ENCODE measurements around the gene SLC38A4.

SLC38A4 gene

GRCh38 chr12:46814143-46814542 lies 11.7 kb downstream of the SLC38A4 start:
- no peak for DNase-seq

GRCh38 chr12:46811185-46811584 lies 14.6 kb downstream of the SLC38A4 start:
- DNase-seq = no peak

- no peak for DNase-seq
Observed at GRCh38 chr12:46808955-46809697, 16.7 kb downstream of the SLC38A4 start.

- DNase-seq = no peak
Observed at GRCh38 chr12:46808317-46808716, 17.5 kb downstream of the SLC38A4 start.

GRCh38 chr12:46804054-46804453 lies 21.7 kb downstream of the SLC38A4 start:
- DNase-seq = no peak

- no peak for DNase-seq
Observed at GRCh38 chr12:46803517-46803916, 22.3 kb downstream of the SLC38A4 start.

- no peak for DNase-seq
Observed at GRCh38 chr12:46801293-46801692, 24.5 kb downstream of the SLC38A4 start.

GRCh38 chr12:46800160-46800559 lies 25.6 kb downstream of the SLC38A4 start:
- DNase-seq = no peak

- no peak for DNase-seq
Observed at GRCh38 chr12:46798648-46799047, 27.1 kb downstream of the SLC38A4 start.

GRCh38 chr12:46798056-46798455 lies 27.7 kb downstream of the SLC38A4 start:
- DNase-seq = no peak

- no peak for DNase-seq
Observed at GRCh38 chr12:46795988-46796387, 29.8 kb downstream of the SLC38A4 start.

GRCh38 chr12:46794593-46795190 lies 31.1 kb downstream of the SLC38A4 start:
- DNase-seq = no peak

- no peak for DNase-seq
Observed at GRCh38 chr12:46792925-46793324, 32.9 kb downstream of the SLC38A4 start.

GRCh38 chr12:46790066-46790465 lies 35.7 kb downstream of the SLC38A4 start:
- DNase-seq = no peak

GRCh38 chr12:46788072-46788887 lies 37.5 kb downstream of the SLC38A4 start:
- no peak for DNase-seq

- no peak for DNase-seq
Observed at GRCh38 chr12:46787496-46788055, 38.2 kb downstream of the SLC38A4 start.

- no peak for DNase-seq
Observed at GRCh38 chr12:46786774-46787173, 39.0 kb downstream of the SLC38A4 start.

- no peak for DNase-seq
Observed at GRCh38 chr12:46785382-46785781, 40.4 kb downstream of the SLC38A4 start.

GRCh38 chr12:46783871-46784270 lies 41.9 kb downstream of the SLC38A4 start:
- DNase-seq = no peak

GRCh38 chr12:46779879-46780278 lies 45.9 kb downstream of the SLC38A4 start:
- no peak for DNase-seq

GRCh38 chr12:46779063-46779462 lies 46.7 kb downstream of the SLC38A4 start:
- no peak for DNase-seq

- no peak for DNase-seq
Observed at GRCh38 chr12:46778415-46778814, 47.4 kb downstream of the SLC38A4 start.

GRCh38 chr12:46777587-46777986 lies 48.2 kb downstream of the SLC38A4 start:
- DNase-seq = no peak

- DNase-seq = no peak
Observed at GRCh38 chr12:46775796-46776195, 50.0 kb downstream of the SLC38A4 start.

Measured in hematopoietic multipotent progenitor cell treated with erythropoietin and hydrocortisone succinate and interleukin-3 and kit ligand, for 6 days (in vitro differentiated cells).